MM.1S (cell line): Measurements from ENCODE around the gene FRA10AC1.

Experiments
- DNase-seq: peaks from one replicate; pipeline ENCODE4 v3.0.0-alpha.2; 2015
- H2AFZ ChIP-seq: fragments of 300-600 bp; sonication (generic); 2 replicates; pipeline ENCODE4 v1.6.0; 2016; ENCODE audit warnings: antibody characterized with exemption, low read length
- H3F3A ChIP-seq: fragments of 300-600 bp; sonication (generic); 2 replicates; pipeline ENCODE4 v1.6.1; 2016; ENCODE audit warnings: mild to moderate bottlenecking, antibody characterized with exemption, low read length, moderate library complexity, mixed read lengths; ENCODE audit not compliant: insufficient read depth
- H3K27ac ChIP-seq: fragments of 300-600 bp; sonication (generic); 2 replicates; pipeline ENCODE4 v1.5.1; 2016; ENCODE audit warnings: mild to moderate bottlenecking, low read length
- H3K27me3 ChIP-seq: fragments of 300-600 bp; sonication (generic); replicated peaks from 2 replicates; pipeline ENCODE4 v1.6.0; 2016; ENCODE audit warnings: low read length; ENCODE audit not compliant: insufficient read depth
- H3K36me3 ChIP-seq: fragments of 300-600 bp; sonication (generic); replicated peaks from 2 replicates; pipeline ENCODE4 v1.6.1; 2016; ENCODE audit warnings: mild to moderate bottlenecking, low read length, mixed read lengths; ENCODE audit not compliant: insufficient read depth
- H3K4me1 ChIP-seq: fragments of 300-600 bp; sonication (generic); 2 replicates; pipeline ENCODE4 v1.6.1; 2016; ENCODE audit warnings: low read length, mixed read lengths
- H3K4me2 ChIP-seq: fragments of 300-600 bp; sonication (generic); 2 replicates; pipeline ENCODE4 v1.6.0; 2016; ENCODE audit warnings: low read depth, low read length
- H3K4me3 ChIP-seq: fragments of 300-600 bp; sonication (generic); 2 replicates; pipeline ENCODE4 v1.5.1; 2016; ENCODE audit warnings: low read length, mixed read lengths
- H3K79me2 ChIP-seq: fragments of 300-600 bp; sonication (generic); 2 replicates; pipeline ENCODE4 v1.6.1; 2016; ENCODE audit warnings: mixed run types, low read length, mixed read lengths
- H3K9ac ChIP-seq: fragments of 300-600 bp; sonication (generic); 2 replicates; pipeline ENCODE4 v1.6.1; 2016; ENCODE audit warnings: low read length, mixed read lengths
- H3K9me2 ChIP-seq: fragments of 300-600 bp; sonication (generic); replicated peaks from 2 replicates; pipeline ENCODE4 v1.6.1; 2016; ENCODE audit warnings: mild to moderate bottlenecking, low read length, mixed read lengths; ENCODE audit not compliant: insufficient read depth
- H3K9me3 ChIP-seq: fragments of 300-600 bp; sonication (generic); replicated peaks from 2 replicates; pipeline ENCODE4 v1.6.1; 2016; ENCODE audit warnings: mild to moderate bottlenecking, low read length, mixed read lengths; ENCODE audit not compliant: insufficient read depth
- H4K20me1 ChIP-seq: fragments of 300-600 bp; sonication (generic); 2 replicates; pipeline ENCODE4 v1.6.1; 2016; ENCODE audit warnings: mild to moderate bottlenecking, low read length, moderate library complexity, mixed read lengths; ENCODE audit not compliant: insufficient read depth
- EZH2 ChIP-seq: fragments of 300-600 bp; sonication (generic); optimal IDR thresholded peaks from 2 replicates; pipeline ENCODE3; 2017; ENCODE audit warnings: low read depth, mild to moderate bottlenecking, antibody characterized with exemption, low read length, mixed read lengths
- EZH2phosphoT487 ChIP-seq: fragments of 300-600 bp; sonication (generic); IDR thresholded peaks from 2 replicates; pipeline ENCODE4 v1.6.1; 2018; ENCODE audit warnings: antibody characterized with exemption, low read length
- TF ChIP-seq, protein P1 (sequence below): fragments of 300-600 bp; sonication (generic); IDR thresholded peaks from 2 replicates; pipeline ENCODE4 v1.5.1; 2016; ENCODE audit warnings: antibody characterized with exemption, low read length, mixed read lengths

Gene FRA10AC1, protein sequence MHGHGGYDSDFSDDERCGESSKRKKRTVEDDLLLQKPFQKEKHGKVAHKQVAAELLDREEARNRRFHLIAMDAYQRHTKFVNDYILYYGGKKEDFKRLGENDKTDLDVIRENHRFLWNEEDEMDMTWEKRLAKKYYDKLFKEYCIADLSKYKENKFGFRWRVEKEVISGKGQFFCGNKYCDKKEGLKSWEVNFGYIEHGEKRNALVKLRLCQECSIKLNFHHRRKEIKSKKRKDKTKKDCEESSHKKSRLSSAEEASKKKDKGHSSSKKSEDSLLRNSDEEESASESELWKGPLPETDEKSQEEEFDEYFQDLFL

DNA sequence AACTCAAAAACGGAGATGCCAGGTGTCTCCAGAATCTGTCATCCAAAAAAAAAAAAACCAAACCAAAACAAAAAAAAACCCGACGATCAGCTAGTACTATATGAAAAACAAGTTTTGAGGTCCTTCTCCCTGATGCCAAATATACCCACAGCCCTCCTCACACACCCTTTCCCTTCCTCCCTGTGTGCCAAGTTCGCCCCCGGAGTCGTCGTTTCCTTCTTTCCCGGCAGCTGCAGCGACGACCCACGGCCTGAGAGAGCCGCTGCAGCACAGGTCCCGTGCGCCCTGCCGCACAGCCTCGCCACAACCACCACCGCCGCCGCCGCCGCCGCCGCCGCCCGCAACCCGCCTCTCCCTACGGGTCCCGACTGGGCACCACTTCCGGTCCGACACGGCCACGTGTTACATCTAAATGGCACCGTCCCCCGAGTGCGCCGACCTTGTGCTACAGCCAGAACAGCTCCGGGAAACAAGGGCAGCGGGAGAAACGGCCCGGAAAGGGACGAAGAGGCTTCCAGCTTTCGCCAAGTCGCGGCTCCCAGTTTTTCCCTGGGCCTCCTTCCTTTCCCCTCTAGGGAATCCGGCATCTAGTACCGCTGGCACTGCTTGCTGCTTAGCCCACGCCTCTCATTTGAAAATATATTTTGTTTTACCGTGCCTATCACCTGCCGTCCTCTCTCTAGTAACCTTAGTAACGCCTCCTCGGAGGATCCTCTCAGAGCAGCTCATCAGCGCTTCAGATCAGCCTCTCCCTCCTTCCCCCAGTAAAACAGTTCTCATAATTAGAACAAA lies at the start of gene FRA10AC1:
Gene FRA10AC1, minus strand, starts transcription at position 383 of the 792 bp plus-strand sequence. CDS start 2,486 bp downstream, outside the sequence.
- H3K9ac ChIP-seq: peak within 1 kb of the TSS; percentile 81
- H3K4me1 ChIP-seq: no peaks in the 10 kb centered on the region
- 0 out of 2 replicates have a peak, but pooled peaks cover 7% of the 10 kb centered on the region for H3K79me2 ChIP-seq
- H3K27ac ChIP-seq: peak within 1 kb of the TSS; percentile 66
- TF ChIP-seq EZH2: no peak
- TF ChIP-seq, protein P1, sequence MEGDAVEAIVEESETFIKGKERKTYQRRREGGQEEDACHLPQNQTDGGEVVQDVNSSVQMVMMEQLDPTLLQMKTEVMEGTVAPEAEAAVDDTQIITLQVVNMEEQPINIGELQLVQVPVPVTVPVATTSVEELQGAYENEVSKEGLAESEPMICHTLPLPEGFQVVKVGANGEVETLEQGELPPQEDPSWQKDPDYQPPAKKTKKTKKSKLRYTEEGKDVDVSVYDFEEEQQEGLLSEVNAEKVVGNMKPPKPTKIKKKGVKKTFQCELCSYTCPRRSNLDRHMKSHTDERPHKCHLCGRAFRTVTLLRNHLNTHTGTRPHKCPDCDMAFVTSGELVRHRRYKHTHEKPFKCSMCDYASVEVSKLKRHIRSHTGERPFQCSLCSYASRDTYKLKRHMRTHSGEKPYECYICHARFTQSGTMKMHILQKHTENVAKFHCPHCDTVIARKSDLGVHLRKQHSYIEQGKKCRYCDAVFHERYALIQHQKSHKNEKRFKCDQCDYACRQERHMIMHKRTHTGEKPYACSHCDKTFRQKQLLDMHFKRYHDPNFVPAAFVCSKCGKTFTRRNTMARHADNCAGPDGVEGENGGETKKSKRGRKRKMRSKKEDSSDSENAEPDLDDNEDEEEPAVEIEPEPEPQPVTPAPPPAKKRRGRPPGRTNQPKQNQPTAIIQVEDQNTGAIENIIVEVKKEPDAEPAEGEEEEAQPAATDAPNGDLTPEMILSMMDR: peak; percentile 59
- no peak for TF ChIP-seq EZH2phosphoT487
- H3K4me3 ChIP-seq: peak within 1 kb of the TSS; percentile 85
- no peaks in the 10 kb centered on the region for H4K20me1 ChIP-seq
- H3K27me3 ChIP-seq: no peaks in the 10 kb centered on the region
- peak within 1 kb of the TSS; percentile 90 for H3K4me2 ChIP-seq
- peak within 1 kb of the TSS; percentile 98 for H2AFZ ChIP-seq
- no peaks in the 10 kb centered on the region for H3K9me2 ChIP-seq
- peak; percentile 91 for DNase-seq
- no peaks in the 10 kb centered on the region for H3K9me3 ChIP-seq
- peaks cover 7% of the 10 kb centered on the region for H3F3A ChIP-seq
- H3K36me3 ChIP-seq: 0 out of 2 replicates have a peak, but pooled peaks cover 4% of the 10 kb centered on the region

DNA sequence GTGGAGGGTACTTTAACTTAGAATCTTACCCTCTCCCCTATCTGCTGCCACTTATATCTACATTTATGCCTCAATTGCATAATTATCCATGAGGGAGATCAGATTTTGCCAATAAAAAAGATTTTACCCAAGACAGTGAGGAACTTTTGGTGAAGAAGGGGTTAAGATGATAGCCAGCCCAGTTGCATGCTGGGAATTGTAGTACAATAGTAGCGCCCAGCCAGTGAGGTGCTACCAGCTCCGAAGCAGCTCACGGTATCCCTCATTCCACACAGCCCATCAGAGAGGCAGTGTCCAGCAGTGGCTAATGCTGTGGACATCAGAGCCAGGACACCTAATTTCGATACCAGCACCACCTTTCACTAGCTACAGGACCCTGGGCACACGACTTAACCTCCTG lies 49.4 kb upstream of the FRA10AC1 start:
- no peaks in the 10 kb centered on the region for H3K9me3 ChIP-seq
- peak overlapping the region; percentile 47; the same call in 1 of the 2 replicates for H2AFZ ChIP-seq
- H3K79me2 ChIP-seq: no peaks in the 10 kb centered on the region
- H3K4me3 ChIP-seq: peak overlapping the region; percentile 8; the same call in 1 of the 2 replicates
- no peaks in the 10 kb centered on the region for H3K36me3 ChIP-seq
- H3K27ac ChIP-seq: no peak overlapping the region
- no peak for DNase-seq
- no peaks in the 10 kb centered on the region for H3F3A ChIP-seq
- no peaks in the 10 kb centered on the region for H4K20me1 ChIP-seq
- no peaks in the 10 kb centered on the region for H3K9me2 ChIP-seq
- H3K27me3 ChIP-seq: no peaks in the 10 kb centered on the region
- no peaks in the 10 kb centered on the region for H3K4me1 ChIP-seq
- no peak overlapping the region for H3K9ac ChIP-seq
- peak overlapping the region; percentile 44; the same call in 1 of the 2 replicates for H3K4me2 ChIP-seq
- TF ChIP-seq, protein P1: no peak
- no peak for TF ChIP-seq EZH2
- TF ChIP-seq EZH2phosphoT487: no peak

DNA sequence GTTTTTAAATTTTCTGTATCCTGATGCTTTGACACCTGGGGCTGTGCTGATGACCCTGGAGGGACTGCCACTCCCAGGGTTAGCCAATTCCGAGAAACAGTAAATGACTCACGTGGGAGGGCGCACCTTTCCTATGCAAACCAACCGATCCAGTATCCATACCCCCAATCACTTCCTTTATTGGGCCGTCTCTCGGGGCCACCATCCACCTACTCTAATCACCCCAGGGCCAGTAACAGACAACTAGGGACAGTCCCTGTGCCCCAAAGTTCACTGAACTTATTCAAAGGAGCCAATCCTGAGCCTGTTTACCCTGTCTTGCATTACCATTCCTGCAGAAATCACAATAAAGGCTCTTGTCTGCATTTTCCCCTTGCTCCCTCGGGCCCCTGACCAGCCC lies 48.7 kb upstream of the FRA10AC1 start:
- Histone ChIP-seq H3K9me3 (no peaks in the 10 kb centered on the region), H3F3A (no peaks in the 10 kb centered on the region), H3K79me2 (no peaks in the 10 kb centered on the region), H3K27ac (no peak overlapping the region), H2AFZ (no peak overlapping the region), H3K9ac (no peak overlapping the region), H3K9me2 (no peaks in the 10 kb centered on the region), H3K27me3 (no peaks in the 10 kb centered on the region), H3K4me3 (no peak overlapping the region), H3K4me2 (no peak overlapping the region), H3K36me3 (no peaks in the 10 kb centered on the region), H4K20me1 (no peaks in the 10 kb centered on the region), H3K4me1 (no peaks in the 10 kb centered on the region)
- TF ChIP-seq EZH2phosphoT487: no peak
- TF ChIP-seq EZH2: no peak
- TF ChIP-seq, protein P1: no peak
- no peak for DNase-seq
